Adrenal gland (tissue), 12 donors: Measurements from ENCODE around the gene LRRC4C. TPM values are rescaled to one million over a fixed set of nuclear protein-coding genes. Genes with fewer than 3 reads are reported as not detected.
A peak's percentile ranks its signal among the peaks of the same experiment; 100 is the strongest.

ENCODE experiments used
- DNase-seq, 7 donors: peaks; one replicate each; pipeline ENCODE4 v3.0.0-alpha.2; 2019 to 2020
- H3K27ac ChIP-seq, 5 donors: fragments of 200-600 bp; sonication (generic) in 4 of 5; 1 replicate in 3 of 5; 2 replicates in 2 of 5; pipeline versions ENCODE4 v1.5.1 to v1.8.0; 2016 to 2020; ENCODE audit warnings: mild to moderate bottlenecking in 1 of 5
- H3K27me3 ChIP-seq: fragments of 200-600 bp; 2 replicates; pipeline ENCODE4 v1.8.0; 2021
- H3K36me3 ChIP-seq, 2 donors: fragments of 200-600 bp; replicated peaks in 1 of 2; 1 replicate in 1 of 2; 2 replicates in 1 of 2; pipeline versions ENCODE4 v1.5.1 to v1.8.0; 2018 to 2022
- H3K4me1 ChIP-seq, 2 donors: fragments of 200-600 bp; replicated peaks in 1 of 2; 1 replicate in 1 of 2; 2 replicates in 1 of 2; pipeline versions ENCODE4 v1.5.1 to v1.8.0; 2018 to 2021
- H3K4me3 ChIP-seq, 4 donors: fragments of 200-600 bp; sonication (generic) in 3 of 4; one replicate each; pipeline ENCODE4 v1.5.1; 2016 to 2018
- H3K9me3 ChIP-seq, 3 donors: fragments of 200-600 bp; sonication (generic) in 1 of 3; replicated peaks in 1 of 3; 1 replicate in 2 of 3; 2 replicates in 1 of 3; pipeline versions ENCODE4 v1.5.1 to v1.8.0; 2016 to 2021
- CTCF ChIP-seq, 6 experiments: fragments of 450-650 bp in 4 of 6; fragments of 200-600 bp in 2 of 6; sonication (generic) in 1 of 6; IDR thresholded peaks; 1 replicate in 5 of 6; 2 replicates in 1 of 6; pipeline versions ENCODE4 v1.5.1 to v1.8.0; 2016 to 2021; ENCODE audit warnings: antibody characterized with exemption in 6 of 6, mild to moderate bottlenecking in 2 of 6, moderate library complexity in 1 of 6
- POLR2A ChIP-seq, 2 donors: fragments of 450-650 bp; IDR thresholded peaks; one replicate each; pipeline ENCODE4 v1.6.1; 2017; ENCODE audit warnings: antibody characterized with exemption in 2 of 2, mild to moderate bottlenecking in 2 of 2, moderate library complexity in 1 of 2
- WGBS, 4 donors: extraction: QIAGEN DNeasy Blood & Tissue Kit in 2 of 4; methylation state at CpG; one replicate each; pipeline versions ENCODE4 v1.1.5 to v1.1.7; 2013 to 2017; 5-methylcytosine and 5-hydroxymethylcytosine counted together
- intact Hi-C, 2 donors: fragments of 100-400 bp; cut with DNase I; formaldehyde crosslinking; loops; one replicate each; pipeline versions ENCODE4 v1.14.1 to v1.15.0; 2022 to 2023
- polyA plus RNA-seq, 3 donors: library from polyadenylated mRNA; stranded (reverse); fragments of 200-250 nt in 2 of 3; fragments of 350-450 nt in 1 of 3; fragmentation: Illumina TruSeq in 1 of 3; extraction: RNeasy Lipid Tissue Mini Kit (QIAGEN cat#74804) in 1 of 3; gene quantifications; one replicate each; pipeline ENCODE4 v1.2.3, GENCODE V29; 2013 to 2014
- total RNA-seq, 9 donors: library from RNA; depleted of rRNA in 4 of 9; stranded (reverse); fragments of >200 nt in 4 of 9; fragments of 120-200 nt in 1 of 9; fragmentation: NEBNext Ultra II Directional in 1 of 9; extraction: Animal tissue kit (Norgen Biotek cat#: 25700) in 1 of 9; gene quantifications; one replicate each; pipeline versions ENCODE4 v1.1.0 to v1.2.4, GENCODE V29; 2013 to 2023
- donor health status: healthy with polysubstance abuse.
- donor health status: Bipolar disorder and iron deficiency.
- donor health status: DM: yes; HTN: yes; CAD: no.
- donor health status: DM: no; HTN: no; CAD: no.
- donor health status: DM: no; HTN: no; CAD: no.
- donor health status: DM: yes; HTN: yes; CAD: no.

LRRC4C gene
- total and polyA plus RNA-seq, 12 donors = 1.0 to 10.6 (median 5.5) TPM

- TF ChIP-seq POLR2A (IDR thresholded peaks at IDR 0.05) (no peak), CTCF (IDR thresholded peaks at IDR 0.05) (no peak)
- Histone ChIP-seq H3K4me1 (no peaks in the 10 kb centered on the region), H3K9me3 (no peaks in the 10 kb centered on the region), H3K27me3 (no peaks in the 10 kb centered on the region), H3K4me3 (no peak overlapping the region), H3K36me3 (no peaks in the 10 kb centered on the region), H3K27ac (no peak overlapping the region)
- no peak for DNase-seq
- WGBS, 4 donors = 51 to 58% (median 53%) methylated on average over 6 of the region's 6 CpGs
- intact Hi-C loops = no loop called here
These were observed 1178.3 kb downstream of the LRRC4C start for GRCh38 chr11:40281052-40281580.

DNA sequence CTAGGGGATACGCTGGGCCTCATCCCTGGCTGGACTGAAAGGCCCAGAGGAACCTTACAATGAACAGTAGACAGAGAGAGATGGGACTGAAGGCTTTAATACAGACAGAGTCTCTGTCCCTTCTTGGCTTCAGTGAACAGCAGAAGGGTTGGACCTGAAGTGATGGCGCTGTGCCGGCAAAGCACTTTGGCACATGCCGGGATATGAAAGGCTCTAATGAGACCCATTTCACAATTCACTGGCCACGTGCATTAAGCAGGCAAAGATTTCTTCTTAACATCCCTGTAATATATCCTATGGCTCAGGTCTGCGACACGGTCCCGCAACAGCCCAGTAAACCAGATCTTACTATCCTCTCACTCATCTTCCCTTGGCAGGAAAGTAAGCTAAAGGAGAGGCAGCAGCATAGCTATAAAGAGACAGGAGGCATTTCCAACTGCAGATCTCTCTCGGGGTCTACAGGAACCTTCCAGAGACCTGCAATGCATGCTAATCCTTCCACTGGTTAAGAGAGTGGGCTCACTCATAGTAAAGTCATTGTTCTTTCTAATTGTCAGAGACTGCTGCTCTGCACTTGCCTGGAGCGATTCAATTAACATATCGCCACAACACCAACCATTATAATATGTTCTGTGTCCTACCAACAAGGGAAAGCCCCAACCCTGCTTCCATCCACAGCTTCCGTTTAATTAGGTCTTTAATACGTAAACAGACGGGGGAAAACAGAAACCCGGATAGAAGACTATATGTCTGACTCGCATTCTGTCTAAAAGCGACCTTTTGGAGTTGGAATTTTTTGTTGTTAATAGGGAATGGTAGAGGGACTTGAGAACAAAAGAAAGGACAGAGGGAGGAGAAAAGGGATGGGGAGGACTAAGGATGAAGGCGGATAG lies 1179.0 kb downstream of the LRRC4C start:
- DNase-seq = no peak
- H3K4me1 ChIP-seq = no peaks in the 10 kb centered on the region
- no peaks in the 10 kb centered on the region for H3K36me3 ChIP-seq
- TF ChIP-seq POLR2A (IDR thresholded peaks at IDR 0.05) (no peak), CTCF (IDR thresholded peaks at IDR 0.05) (no peak)
- no peak overlapping the region for H3K4me3 ChIP-seq
- H3K27ac ChIP-seq = no peak overlapping the region
- intact Hi-C loops = no loop called here
- H3K27me3 ChIP-seq = no peaks in the 10 kb centered on the region
- 79 to 86% (median 82%) methylated on average over 18 of the region's 18 CpGs for WGBS, 4 donors
- no peaks in the 10 kb centered on the region for H3K9me3 ChIP-seq

- Histone ChIP-seq H3K27me3 (no peaks in the 10 kb centered on the region), H3K36me3 (no peaks in the 10 kb centered on the region), H3K9me3 (no peaks in the 10 kb centered on the region), H3K4me3 (no peak overlapping the region), H3K27ac (no peak overlapping the region), H3K4me1 (no peaks in the 10 kb centered on the region)
- intact Hi-C loops = no loop called here
- DNase-seq = no peak
- TF ChIP-seq CTCF (IDR thresholded peaks at IDR 0.05) = no peak
- no peak for TF ChIP-seq POLR2A (IDR thresholded peaks at IDR 0.05)
- WGBS, 4 donors = 88 to 100% (median 93%) methylated on average over 1 of the region's 1 CpG
These were observed 1182.5 kb downstream of the LRRC4C start for GRCh38 chr11:40276960-40277359.

DNA sequence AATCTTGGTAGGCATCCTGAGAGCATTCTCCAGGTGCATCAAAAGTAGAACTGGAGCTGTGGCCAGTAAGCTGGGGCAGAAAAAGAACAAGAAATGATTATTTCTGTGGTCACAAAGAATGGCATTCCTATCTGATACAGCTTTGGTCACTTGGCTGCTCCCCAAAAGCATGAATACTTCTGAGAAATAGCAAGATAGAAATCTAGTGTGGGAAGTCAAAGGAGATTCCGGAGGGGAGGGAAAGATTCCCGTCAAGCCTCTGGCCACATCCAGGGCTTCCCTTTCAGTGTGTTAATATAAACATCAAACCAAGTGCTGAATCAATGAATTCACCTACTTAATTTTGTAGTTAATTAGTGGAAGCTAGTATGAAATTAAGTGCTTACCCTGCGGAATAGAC lies 1185.4 kb downstream of the LRRC4C start:
- peak in 4 of 7 donors; percentile 24 to 66 (median 46) for DNase-seq
- 34 to 47% (median 38%) methylated on average over 3 of the region's 3 CpGs for WGBS, 4 donors
- Histone ChIP-seq H3K27me3 (no peaks in the 10 kb centered on the region), H3K36me3 (no peaks in the 10 kb centered on the region), H3K4me1 (no peaks in the 10 kb centered on the region), H3K4me3 (no peak overlapping the region), H3K27ac (no peak overlapping the region), H3K9me3 (no peaks in the 10 kb centered on the region)
- TF ChIP-seq CTCF (IDR thresholded peaks at IDR 0.05) (no peak), POLR2A (IDR thresholded peaks at IDR 0.05) (no peak)
- intact Hi-C loops = no loop called here
